ENCODE results near the gene PDIA6. TPM values are rescaled to one million over a fixed set of nuclear protein-coding genes. Genes with fewer than 3 reads are reported as not detected.

The PDIA6 gene
- total RNA-seq, 1 donor from 2014 or later = 346 TPM

GRCh38 chr2:10733980-10734379 is 78.6 kb downstream of the PDIA6 start:
- peaks cover 11% of the 10 kb centered on the region for H3K4me1 Mint-ChIP-seq (ENCODE audit: low read depth, unreplicated experiment)
- Histone ChIP-seq H3K4me1 (ENCODE audit: insufficient read depth, low read length) (no peaks in the 10 kb centered on the region), H3K79me2 (ENCODE audit: insufficient read depth, low read length) (no peaks in the 10 kb centered on the region), H4K20me1 (ENCODE audit: insufficient read depth, low read length) (no peaks in the 10 kb centered on the region), H2AFZ (ENCODE audit: low read depth, low read length) (no peak overlapping the region), H3K9ac (ENCODE audit: low read length) (no peak overlapping the region), H3K9me3 (ENCODE audit: insufficient read depth, low read depth, low read length) (no peaks in the 10 kb centered on the region), H3K36me3 (ENCODE audit: insufficient read depth, low read length) (no peaks in the 10 kb centered on the region), H3K27me3 (ENCODE audit: insufficient read depth, low read length) (peaks cover 9% of the 10 kb centered on the region), H3K4me3 (ENCODE audit: insufficient read depth, low read depth, low read length) (no peak overlapping the region), H3K27ac (ENCODE audit: low read depth, low read length) (no peak overlapping the region), H3K4me2 (ENCODE audit: low read length) (no peak overlapping the region)
- H3K27ac Mint-ChIP-seq (ENCODE audit: unreplicated experiment) = no peak overlapping the region
- FAIRE-seq (no peak), DNase-seq (ENCODE audit: low read depth) (no peak)
- TF ChIP-seq EZH2 (IDR thresholded peaks at IDR 0.05; ENCODE audit: insufficient read depth, low read length) (no peak), CTCF (IDR thresholded peaks at IDR 0.05; ENCODE audit: insufficient read depth, low read depth, low read length) (no peak)
- H3K27me3 Mint-ChIP-seq (ENCODE audit: low read depth, unreplicated experiment) = peaks cover 2% of the 10 kb centered on the region
- H3K9me3 Mint-ChIP-seq (ENCODE audit: unreplicated experiment) = no peaks in the 10 kb centered on the region
- no peak overlapping the region for H3K4me3 Mint-ChIP-seq (ENCODE audit: unreplicated experiment)
- no peaks in the 10 kb centered on the region for H3K36me3 Mint-ChIP-seq (ENCODE audit: low read depth, unreplicated experiment)

GRCh38 chr2:10733566-10733925 is 79.0 kb downstream of the PDIA6 start:
- H3K36me3 Mint-ChIP-seq (ENCODE audit: low read depth, unreplicated experiment) = no peaks in the 10 kb centered on the region
- no peak for DNase-seq (ENCODE audit: low read depth)
- FAIRE-seq = no peak

More at GRCh38 chr2:10733566-10733925, 79.0 kb downstream of the PDIA6 start:
- Mint-ChIP-seq H3K4me3 (ENCODE audit: unreplicated experiment) (no peak overlapping the region), H3K4me1 (ENCODE audit: low read depth, unreplicated experiment) (peaks cover 11% of the 10 kb centered on the region), H3K27ac (ENCODE audit: unreplicated experiment) (no peak overlapping the region), H3K9me3 (ENCODE audit: unreplicated experiment) (no peaks in the 10 kb centered on the region), H3K27me3 (ENCODE audit: low read depth, unreplicated experiment) (peaks cover 2% of the 10 kb centered on the region)
- no peak overlapping the region for H3K4me2 ChIP-seq (ENCODE audit: low read length)
- H3K4me1 ChIP-seq (ENCODE audit: insufficient read depth, low read length) = no peaks in the 10 kb centered on the region
- H3K9ac ChIP-seq (ENCODE audit: low read length) = no peak overlapping the region
- no peak overlapping the region for H3K4me3 ChIP-seq (ENCODE audit: insufficient read depth, low read depth, low read length)
- H4K20me1 ChIP-seq (ENCODE audit: insufficient read depth, low read length) = no peaks in the 10 kb centered on the region
- TF ChIP-seq CTCF (IDR thresholded peaks at IDR 0.05; ENCODE audit: insufficient read depth, low read depth, low read length) (no peak), EZH2 (IDR thresholded peaks at IDR 0.05; ENCODE audit: insufficient read depth, low read length) (no peak)
- no peaks in the 10 kb centered on the region for H3K36me3 ChIP-seq (ENCODE audit: insufficient read depth, low read length)
- H3K9me3 ChIP-seq (ENCODE audit: insufficient read depth, low read depth, low read length) = no peaks in the 10 kb centered on the region
- no peak overlapping the region for H3K27ac ChIP-seq (ENCODE audit: low read depth, low read length)
- H2AFZ ChIP-seq (ENCODE audit: low read depth, low read length) = no peak overlapping the region
- no peaks in the 10 kb centered on the region for H3K79me2 ChIP-seq (ENCODE audit: insufficient read depth, low read length)
- peaks cover 9% of the 10 kb centered on the region for H3K27me3 ChIP-seq (ENCODE audit: insufficient read depth, low read length)

Other genes with a start within 250 kb of the PDIA6 start
- 23.8 and 27.6 TPM in 2 replicates for gene NOL10, start 122.8 kb downstream of the PDIA6 start, total RNA-seq
- 0.14 TPM in 1 of 2 replicates, not detected in the other for gene ATP6V1C2, start 91.2 kb downstream of the PDIA6 start, total RNA-seq
- gene KCNF1, start 99.1 kb upstream of the PDIA6 start, total RNA-seq = 0.19 and 1.6 TPM in 2 replicates

Data from astrocyte (in vitro differentiated cells and primary cell).